Fibroblast of gingiva (primary cell): Measurements from ENCODE around the gene KLRC1.
A peak's percentile ranks its signal among the peaks of the same experiment; 100 is the strongest.
"Not testable (repeated sequence)": the region's sequence is repeated elsewhere in the genome, so short reads cannot be mapped to it uniquely, and the experiment has no call there.

Experiments used
- DNase-seq: peaks from one replicate; pipeline ENCODE4 v3.0.0-alpha.2; 2011; ENCODE audit warnings: low read depth

KLRC1 gene

GRCh38 chr12:10420334-10420733, 32.8 kb downstream of the KLRC1 start, which contains the start of gene KLRC3:
TSS of gene KLRC3 (minus strand) at chr12:10420595. CDS start at chr12:10420550, 45 bp downstream.
- not testable (repeated sequence) for DNase-seq

- peak; percentile 42 for DNase-seq
Observed at GRCh38 chr12:10409392-10409791, 43.8 kb downstream of the KLRC1 start, which contains the start of gene KLRC4. TSS of gene KLRC4 (minus strand) at chr12:10409757. CDS start at chr12:10409575, 182 bp downstream.

GRCh38 chr12:10408842-10409241, 44.3 kb downstream of the KLRC1 start:
- DNase-seq = no peak

- no peak for DNase-seq
Observed at GRCh38 chr12:10406725-10407124, 46.5 kb downstream of the KLRC1 start.

- no peak for DNase-seq
Observed at GRCh38 chr12:10405294-10405693, 47.9 kb downstream of the KLRC1 start.

- no peak for DNase-seq
Observed at GRCh38 chr12:10404798-10405197, 48.4 kb downstream of the KLRC1 start.

GRCh38 chr12:10400829-10401228, 52.3 kb downstream of the KLRC1 start:
- no peak for DNase-seq

- no peak for DNase-seq
Observed at GRCh38 chr12:10398168-10398567, 55.0 kb downstream of the KLRC1 start.

GRCh38 chr12:10397296-10397695, 55.9 kb downstream of the KLRC1 start:
- no peak for DNase-seq

- DNase-seq = not testable (repeated sequence)
Observed at GRCh38 chr12:10396176-10396575, 57.0 kb downstream of the KLRC1 start.
